HG02798 (cell line): ENCODE data around the gene GRK4.
A peak's percentile ranks its signal among the peaks of the same experiment; 100 is the strongest.
"Not testable (repeated sequence)": the region's sequence is repeated elsewhere in the genome, so short reads cannot be mapped to it uniquely, and the experiment has no call there.

Experiments
- ATAC-seq: cut with Tn5 transposase; IDR thresholded peaks from one replicate; pipeline ENCODE4 v1.9.1; 2021; ENCODE audit warnings: mild to moderate bottlenecking; ENCODE audit not compliant: unreplicated experiment, poor library complexity

The GRK4 gene

DNA sequence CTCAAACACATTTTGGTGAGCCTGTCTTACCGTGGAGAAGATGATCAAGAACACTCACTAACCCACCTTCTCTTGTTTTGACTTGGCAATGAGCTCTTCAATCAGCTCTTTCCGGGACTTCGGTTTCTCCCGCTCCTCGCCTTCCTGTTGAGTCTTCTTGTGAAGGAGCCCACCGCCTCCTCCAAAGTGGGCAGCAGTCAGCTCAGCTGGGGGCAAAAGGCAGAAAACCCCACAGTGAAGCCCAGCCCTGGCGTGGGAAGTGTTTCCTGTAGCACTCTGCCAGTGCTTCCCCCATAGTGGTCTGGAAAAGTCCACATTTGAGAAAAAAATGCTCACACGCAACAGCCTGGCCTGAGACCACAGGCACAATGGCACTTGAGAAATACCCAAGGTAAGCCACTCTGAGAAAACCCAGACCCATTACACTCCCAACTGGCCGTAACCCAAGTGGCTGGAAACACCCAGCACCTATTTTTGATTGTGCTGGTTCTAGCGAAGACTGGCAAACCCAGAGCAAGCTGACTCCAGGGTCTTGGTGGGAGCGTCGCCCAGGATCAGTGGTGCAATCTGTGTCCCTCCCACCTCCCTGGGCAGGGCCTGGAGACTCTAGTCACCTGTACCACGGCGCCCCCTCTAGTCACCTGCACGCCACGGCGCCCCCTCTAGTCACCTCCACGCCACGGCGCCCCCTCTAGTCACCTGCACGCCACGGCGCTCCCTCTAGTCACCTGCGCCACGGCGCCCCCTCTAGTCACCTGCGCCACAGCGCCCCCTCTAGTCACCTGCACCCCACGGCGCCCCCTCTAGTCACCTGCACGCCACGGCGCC lies 8.8 kb upstream of the GRK4 start:
- peak; percentile 58 for ATAC-seq

DNA sequence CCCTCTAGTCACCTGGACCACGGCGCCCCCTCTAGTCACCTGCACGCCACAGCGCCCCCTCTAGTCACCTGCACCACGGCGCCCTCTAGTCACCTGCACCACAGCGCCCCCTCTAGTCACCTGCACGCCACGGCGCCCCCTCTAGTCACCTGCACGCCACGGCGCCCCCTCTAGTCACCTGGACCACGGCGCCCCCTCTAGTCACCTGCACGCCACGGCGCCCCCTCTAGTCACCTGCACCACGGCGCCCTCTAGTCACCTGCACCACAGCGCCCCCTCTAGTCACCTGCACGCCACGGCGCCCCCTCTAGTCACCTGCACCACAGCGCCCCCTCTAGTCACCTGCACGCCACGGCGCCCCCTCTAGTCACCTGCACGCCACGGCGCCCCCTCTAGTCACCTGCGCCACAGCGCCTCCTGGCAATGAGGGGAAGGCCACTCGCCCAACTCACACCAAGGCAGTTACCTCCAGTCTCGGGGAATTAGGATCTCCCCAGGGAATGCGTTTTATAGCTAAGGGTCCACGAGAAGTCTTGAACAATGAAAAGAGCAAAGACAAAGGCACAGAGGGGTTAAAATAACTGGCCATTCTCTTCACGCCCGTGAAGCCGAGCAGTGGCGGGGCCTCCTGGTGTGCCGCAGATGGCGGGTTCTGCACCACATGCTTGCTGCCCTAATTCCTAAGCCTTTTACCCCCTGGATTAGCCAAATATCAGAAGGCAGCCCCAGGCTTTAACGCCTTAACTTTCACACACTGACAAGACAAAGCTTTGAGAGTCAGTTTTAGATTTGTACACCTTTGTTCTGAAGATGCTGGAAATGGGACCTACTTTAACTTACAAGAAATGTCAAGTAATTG lies 8.0 kb upstream of the GRK4 start:
- not testable (repeated sequence) for ATAC-seq

DNA sequence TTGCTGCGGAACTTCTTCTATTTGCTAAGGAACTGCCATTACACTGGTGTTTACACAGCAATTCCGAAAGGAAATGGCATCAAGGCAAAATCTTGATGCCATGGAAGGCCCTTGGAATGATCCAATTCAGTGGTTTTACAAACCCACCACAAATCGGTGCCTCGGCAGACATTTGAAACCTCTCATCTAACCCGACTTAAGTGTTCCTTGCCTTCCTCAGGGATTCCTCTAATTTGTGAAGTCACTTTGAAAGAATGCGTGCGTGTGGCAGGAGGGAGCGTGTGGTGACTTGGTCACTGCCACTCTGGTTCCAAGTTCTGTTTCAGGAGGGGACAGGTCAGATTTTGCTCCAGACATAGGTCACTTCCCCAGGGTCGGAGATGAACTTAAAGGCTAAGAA lies 4.9 kb upstream of the GRK4 start:
- no peak for ATAC-seq

DNA sequence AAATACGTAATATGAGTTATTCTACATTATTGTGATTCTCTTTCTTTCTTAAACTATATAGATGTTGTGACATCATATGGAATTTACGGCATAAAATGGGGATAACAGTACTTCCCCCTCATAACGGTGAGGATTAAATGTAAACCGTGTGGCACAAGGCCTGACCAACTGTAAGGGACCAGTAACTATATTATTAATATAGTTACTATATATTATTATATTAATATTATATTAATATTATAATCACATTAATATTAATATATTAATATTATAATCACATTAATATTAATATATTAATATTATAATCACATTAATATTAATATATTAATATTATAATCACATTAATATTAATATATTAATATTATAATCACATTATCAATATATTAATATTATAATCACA lies 2.9 kb upstream of the GRK4 start:
- ATAC-seq = not testable (repeated sequence)

DNA sequence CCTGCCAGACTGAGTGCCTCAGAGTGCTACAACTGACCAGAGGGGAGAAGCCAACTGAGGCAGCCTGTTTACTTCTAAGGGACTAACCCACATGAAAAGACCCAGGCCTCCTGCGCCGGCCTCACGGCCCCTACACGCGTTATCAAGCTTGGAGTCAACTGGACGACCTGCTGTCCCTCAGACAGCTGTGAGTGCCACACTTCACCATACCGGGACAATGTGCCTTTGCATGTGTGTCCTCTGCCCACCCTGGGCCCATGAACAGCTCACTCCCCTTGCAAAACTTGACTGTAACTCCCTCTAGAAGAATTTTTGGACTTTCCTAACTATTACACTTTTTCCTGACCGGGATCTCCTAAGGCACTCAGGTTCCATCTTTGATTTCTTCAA lies 2.0 kb upstream of the GRK4 start:
- ATAC-seq = no peak

DNA sequence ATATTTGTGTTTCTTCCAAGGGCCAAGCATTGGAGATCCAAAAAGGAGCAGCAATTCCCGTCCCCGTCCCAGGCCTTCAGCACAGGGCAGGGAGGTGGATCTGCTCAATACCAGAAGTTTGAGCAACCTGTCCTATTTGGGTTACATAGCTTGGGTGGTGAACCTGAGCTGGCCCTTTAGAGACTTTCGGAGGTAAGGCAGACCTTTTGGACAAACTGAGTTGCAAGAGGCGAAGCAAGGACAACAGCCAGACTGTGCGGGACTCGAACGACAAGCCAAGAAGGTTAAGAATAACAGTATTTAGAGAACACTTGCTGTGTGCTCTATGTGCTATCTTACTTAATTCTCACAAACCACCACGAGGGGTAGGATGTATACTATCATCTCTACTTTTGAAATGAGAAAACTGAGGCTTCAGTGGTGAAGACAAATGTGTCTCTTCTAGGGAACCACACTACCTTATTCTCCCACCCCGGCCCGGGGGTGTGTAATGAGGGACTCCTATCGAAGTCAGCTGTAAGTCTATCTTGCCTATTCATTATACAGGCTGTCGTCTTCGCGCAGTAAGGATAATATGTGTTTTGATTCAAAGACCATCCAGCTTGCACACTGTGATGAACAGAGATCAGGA lies 1.4 kb upstream of the GRK4 start:
- no peak for ATAC-seq

DNA sequence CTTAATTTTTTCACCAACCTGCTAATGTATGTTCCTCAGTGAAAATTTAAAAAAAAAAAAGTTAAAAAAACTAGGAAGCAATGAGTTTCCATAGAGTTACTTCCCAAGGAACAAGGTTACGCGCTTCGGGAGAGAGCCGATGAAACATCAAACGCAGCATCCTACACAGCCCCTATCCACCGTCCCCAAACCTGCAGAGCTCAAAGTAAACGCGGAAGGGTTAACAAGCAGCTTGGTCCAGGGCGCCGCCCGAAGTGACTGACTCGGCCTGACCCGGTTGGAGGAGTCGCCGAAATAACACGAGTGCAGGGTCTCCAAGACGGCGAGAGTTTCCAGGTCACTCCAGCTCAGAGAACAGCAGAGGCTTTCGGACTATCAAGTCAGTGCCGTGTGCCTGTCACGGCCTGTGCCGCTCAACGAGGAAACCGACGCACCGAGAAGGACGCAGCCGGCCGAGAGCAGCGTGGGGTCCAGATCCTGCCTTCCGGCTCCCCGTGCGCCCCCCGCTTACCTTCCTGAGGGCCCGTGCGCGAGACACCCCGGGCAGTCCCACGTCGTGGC lies 677 bp upstream of the GRK4 start:
- ATAC-seq = peak; percentile 26

DNA sequence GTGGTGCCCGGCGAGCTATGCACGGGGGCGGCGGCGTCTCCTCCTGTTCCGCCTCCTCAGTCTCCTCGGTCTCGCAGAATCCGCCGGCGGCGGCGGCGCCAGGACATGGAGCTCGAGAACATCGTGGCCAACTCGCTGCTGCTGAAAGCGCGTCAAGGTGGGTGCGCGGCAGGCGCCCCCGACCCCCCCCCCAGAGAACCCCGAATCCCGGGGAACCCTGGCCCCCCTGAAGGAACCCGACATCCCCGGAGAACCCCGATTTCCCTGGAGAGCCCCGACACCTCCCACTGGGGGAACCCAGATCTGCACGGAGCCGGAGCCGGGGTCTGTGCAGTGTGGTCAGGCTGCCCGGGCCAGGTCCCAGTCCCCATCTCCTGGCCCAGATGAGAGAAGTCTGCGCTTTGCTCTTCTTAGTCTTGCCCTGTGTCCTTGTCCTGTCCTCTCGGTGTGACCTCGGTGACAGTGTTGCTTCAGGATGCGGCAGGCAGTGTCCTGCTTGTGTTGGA lies 648 bp downstream of the GRK4 start:
- ATAC-seq = no peak

DNA sequence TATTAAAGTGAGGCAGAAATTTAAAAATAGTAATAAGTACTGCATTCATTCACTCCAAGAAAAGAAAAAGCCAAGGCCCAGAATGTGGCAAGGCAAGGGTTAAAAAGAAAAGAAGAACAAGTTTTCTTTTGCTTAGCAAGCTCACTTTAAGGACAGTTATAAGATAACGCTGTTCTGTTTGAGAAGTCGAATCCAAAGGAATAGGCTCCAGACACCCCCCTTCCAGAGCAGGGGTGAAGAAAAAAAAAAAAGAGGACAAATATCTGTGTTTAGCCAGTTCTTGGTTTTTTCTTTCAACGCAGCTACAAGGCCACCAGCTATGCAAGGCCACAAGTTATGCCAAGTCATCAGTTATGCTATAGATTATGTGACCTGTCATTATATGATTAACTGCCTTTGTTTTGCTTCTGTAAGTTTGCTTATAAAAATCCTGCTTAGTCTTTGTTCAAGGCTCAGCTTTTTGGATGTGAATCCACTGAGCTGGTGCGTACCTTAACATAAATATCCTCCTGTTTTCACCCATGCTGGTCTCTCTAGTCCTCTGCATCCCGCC lies 1.4 kb downstream of the GRK4 start:
- no peak for ATAC-seq

DNA sequence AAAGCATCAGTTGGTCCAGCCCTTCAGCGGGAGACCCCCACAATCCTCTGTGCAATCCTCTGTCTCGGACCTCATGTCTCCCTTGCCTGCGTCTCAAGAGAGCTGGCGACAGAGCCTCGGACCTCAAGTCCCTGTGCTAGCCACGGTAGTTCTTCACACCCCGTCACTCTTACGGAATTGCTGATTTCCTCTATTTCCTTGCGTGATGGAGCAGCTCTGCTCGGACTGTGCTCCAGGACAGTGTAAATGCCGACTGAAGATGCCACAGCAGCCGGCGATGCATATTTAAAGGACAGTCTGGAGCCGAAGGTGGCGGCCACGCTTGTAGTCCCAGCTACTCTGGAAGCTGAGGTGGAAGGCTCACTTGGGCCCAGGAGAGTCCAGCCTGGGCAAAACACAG lies 1.9 kb downstream of the GRK4 start:
- no peak for ATAC-seq

DNA sequence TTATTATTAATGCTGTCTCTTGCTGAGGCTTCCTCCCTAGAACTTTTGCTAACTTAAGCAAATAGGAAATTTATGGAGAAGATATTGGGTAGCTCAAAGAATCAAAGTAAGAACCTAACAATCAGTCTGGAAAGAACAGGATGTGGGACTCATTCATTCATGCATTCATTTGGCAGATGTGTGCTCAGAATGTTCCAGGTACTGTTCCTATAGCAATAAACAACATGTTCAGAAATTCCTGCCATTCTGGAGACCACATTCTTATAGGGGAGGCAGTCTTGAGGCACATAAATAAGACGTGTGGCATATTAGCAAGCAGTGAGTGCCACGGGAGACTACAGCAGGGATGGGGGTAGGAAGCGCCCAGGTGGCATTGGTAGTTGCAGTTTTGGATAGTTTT lies 5.0 kb downstream of the GRK4 start:
- no peak for ATAC-seq

DNA sequence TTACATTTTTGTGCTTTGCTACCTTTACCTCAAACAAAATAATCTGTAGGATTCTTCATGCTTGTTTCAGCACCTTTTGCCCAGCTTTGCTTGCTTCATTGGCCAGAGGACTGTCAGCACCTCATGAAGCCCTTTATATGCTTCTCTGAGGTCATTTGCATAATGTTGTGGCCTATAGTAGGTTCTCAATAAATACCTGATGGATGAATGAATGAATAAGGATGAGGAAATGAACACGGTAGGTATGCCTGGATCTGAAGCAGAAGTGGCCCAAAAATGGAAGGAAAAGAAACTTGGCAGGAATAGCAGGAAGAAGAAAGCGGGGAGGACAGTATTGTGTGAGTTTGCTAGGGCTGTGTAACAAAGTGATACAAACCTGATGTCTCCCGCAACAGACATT lies 7.9 kb downstream of the GRK4 start:
- no peak for ATAC-seq

DNA sequence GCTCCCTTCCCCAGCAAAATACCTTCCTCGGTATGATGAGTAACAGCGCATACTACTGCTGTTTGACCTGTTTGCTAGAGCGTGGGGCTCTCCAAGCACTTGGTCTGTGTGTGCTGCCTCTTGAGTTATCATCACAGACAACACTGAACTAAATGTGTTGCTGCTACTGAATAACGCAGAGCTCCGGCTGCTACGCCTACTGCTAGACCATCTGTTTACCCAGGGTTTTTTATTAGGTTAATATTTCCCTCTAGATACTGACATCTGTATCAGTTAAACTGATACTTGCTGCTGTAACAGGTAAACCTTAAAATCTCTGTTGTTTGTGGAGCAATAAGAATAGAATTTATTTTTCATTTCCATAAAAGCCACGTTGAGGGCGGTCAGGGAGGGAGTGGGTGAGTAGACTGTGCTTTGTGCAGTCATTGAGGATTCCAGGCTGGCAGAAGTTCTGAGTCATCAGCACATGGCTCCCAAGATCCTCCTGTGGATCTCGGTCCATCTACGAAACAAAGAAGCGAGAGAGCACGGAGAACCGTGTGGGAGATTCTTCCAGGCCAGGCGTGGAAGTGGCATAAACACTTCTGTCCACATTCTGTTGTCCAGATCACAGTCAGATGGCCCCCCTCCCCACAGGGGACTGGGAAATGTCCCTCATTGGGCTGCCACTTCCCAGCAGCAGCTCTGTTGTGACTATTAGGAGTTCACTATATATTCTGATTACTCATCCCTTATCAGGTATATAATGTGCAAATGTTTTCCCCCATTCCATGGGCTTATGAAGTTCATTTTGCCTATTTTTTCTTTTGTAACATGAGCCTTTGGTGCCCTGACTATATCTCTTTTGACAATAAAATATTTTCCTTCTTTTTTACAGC lies 14.1 kb downstream of the GRK4 start:
- ATAC-seq = no peak

DNA sequence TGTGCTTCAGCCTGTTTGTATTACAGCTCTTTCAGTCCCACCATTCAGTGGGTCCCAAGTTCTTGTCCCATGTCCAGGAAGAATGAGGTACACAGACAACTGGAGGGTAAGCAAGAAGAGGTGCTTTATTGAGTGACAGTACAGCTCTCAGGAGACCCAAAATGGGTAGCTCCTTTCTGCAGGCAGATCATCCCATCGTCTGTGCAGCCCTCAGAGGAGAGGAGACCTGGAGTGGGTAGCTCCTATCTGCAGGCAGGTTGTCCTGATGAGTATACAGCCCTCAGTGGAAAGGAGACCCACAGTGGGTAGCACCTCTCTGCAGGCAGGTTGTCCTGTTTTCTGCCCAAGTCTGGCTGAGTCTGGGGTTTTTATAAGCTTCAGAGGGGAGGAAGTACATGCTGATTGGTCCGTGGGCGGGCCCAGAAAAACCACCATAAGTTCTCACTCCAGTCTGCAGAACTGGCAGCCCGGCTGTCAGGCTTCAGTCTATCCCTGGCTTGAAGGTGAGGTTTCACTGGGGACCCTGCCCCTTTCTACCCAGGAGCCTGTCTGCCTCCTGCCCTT lies 18.0 kb downstream of the GRK4 start:
- no peak for ATAC-seq

DNA sequence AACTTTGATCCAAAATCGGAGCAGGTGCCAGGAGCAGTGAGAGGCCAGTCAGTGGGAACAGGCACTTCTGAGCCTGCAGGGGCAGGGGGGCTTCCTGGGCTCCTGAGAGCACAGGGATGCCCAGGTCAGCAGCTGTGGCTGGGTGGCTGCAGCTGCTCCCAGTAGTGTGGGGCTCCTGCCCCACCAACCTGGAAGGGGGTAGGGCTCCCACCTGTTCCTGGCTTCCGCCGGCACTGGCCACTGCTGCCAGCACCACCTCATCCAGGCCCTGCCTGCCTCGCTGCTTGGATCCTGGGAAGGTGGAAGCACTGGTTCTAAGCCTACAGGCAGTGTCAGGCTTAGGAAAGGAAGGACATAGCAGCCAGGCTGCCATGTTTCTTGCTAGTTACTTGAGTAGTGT lies 18.6 kb downstream of the GRK4 start:
- no peak for ATAC-seq

DNA sequence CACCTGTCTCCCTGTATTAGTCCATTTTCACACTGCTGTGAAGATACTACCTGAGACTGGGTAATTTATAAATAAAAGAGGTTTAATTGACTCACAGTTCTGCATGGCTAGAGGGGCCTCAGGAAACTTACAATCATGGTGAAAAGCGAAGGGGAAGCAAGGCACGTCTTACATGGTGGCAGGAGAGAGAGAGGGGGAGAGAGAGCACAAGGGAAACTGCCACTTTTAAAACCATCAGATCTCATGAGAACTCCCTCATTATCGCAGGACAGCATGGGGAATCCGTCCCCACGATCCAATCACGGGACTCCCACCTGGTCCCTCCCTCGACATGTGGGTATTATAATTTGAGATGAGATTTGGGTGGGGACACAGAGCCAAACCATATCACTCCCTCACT lies 20.3 kb downstream of the GRK4 start:
- ATAC-seq = not testable (repeated sequence)

DNA sequence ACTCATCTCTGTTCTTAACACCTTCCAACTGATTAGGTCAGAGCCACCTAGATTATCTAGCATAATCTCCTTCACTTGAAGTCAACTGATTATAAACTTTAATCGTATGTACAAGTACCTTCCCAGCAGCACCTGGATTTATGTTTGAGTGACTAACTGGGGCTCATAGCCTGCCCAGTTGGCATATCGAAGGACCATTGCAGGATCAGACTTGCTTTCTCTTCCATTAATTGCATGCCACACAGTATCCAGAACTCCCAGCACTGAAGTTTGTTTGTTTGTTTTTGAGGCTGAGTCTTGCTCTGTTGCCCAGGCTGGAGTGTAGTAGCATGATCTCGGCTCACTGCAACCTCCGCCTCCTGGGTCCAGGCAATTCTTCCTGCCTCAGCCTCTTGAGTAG lies 27.9 kb downstream of the GRK4 start:
- ATAC-seq = no peak

DNA sequence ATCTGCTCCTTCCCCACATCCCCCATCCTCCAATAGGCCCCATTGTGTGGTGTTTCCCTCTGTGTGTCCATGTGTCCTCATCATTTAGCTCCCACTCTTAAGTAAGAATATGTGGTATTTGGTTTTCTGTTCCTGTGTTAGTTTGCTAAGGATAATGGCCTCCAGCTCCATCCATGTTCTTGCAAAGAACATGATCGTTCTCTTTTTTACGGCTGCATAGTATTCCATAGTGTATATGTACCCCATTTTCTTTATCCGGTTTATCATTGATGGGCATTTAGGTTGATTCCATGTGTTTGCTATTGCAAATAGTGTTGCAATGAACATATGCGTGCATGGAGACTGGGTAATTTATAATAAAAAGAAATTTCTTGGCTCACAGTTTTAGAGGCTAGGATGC lies 31.5 kb downstream of the GRK4 start:
- ATAC-seq = no peak
